Nephron (organoid): ENCODE results near the gene ZRANB1.

ENCODE experiments used
- H3K27ac Mint-ChIP-seq, 3 experiments: 2 replicates each; pipeline ENCODE4 v1.8.0; 2020; ENCODE audit warnings: mixed read lengths in 3 of 3, mild to moderate bottlenecking in 2 of 3, moderate library complexity in 1 of 3
- H3K27me3 Mint-ChIP-seq: 2 replicates; pipeline ENCODE4 v1.8.0; 2021; ENCODE audit warnings: low read depth, mild to moderate bottlenecking, moderate library complexity, mixed read lengths
- H3K36me3 Mint-ChIP-seq: 2 replicates; pipeline ENCODE4 v1.8.0; 2020; ENCODE audit warnings: low read depth, mixed read lengths
- H3K4me1 Mint-ChIP-seq: 2 replicates; pipeline ENCODE4 v1.8.0; 2020; ENCODE audit warnings: mixed read lengths
- H3K4me3 Mint-ChIP-seq, 3 experiments: 2 replicates each; pipeline ENCODE4 v1.8.0; 2020; ENCODE audit warnings: mild to moderate bottlenecking in 3 of 3, mixed read lengths in 3 of 3, moderate library complexity in 2 of 3
- H3K9me3 Mint-ChIP-seq: 2 replicates; pipeline ENCODE4 v1.8.0; 2020; ENCODE audit warnings: mixed read lengths
- TF ChIP-seq, protein P1 (sequence below), 3 experiments: fragments of 200-600 bp; sonication (generic); IDR thresholded peaks; one replicate each; pipeline ENCODE4 v1.5.0; 2021; ENCODE audit warnings: antibody characterized with exemption in 3 of 3; ENCODE audit not compliant: unreplicated experiment in 3 of 3

ZRANB1 gene

DNA sequence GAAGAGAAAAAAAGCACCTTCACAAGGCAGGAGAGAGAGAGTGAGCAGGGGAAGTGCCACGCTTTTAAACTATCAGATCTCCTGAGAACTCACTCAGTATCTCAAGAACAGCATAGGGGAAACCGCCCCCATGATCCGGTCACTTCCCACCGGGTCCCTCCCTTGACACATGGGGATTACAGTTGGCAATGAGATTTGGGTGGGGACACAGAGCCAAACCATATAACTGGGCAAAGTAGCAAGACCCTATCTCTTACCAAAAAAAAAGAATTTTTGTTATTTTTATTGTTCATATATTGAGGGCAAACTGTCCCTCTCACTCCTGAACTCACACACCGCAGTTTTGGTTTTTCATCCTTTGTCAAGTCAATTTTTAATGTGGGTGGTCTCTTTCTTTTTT lies 18.2 kb upstream of the ZRANB1 start:
- Mint-ChIP-seq H3K4me1 (peaks cover 22% of the 10 kb centered on the region), H3K36me3 (peaks cover 42% of the 10 kb centered on the region), H3K27ac (no peak overlapping the region), H3K9me3 (no peaks in the 10 kb centered on the region), H3K4me3 (no peak overlapping the region), H3K27me3 (no peaks in the 10 kb centered on the region)
- TF ChIP-seq, protein P1, sequence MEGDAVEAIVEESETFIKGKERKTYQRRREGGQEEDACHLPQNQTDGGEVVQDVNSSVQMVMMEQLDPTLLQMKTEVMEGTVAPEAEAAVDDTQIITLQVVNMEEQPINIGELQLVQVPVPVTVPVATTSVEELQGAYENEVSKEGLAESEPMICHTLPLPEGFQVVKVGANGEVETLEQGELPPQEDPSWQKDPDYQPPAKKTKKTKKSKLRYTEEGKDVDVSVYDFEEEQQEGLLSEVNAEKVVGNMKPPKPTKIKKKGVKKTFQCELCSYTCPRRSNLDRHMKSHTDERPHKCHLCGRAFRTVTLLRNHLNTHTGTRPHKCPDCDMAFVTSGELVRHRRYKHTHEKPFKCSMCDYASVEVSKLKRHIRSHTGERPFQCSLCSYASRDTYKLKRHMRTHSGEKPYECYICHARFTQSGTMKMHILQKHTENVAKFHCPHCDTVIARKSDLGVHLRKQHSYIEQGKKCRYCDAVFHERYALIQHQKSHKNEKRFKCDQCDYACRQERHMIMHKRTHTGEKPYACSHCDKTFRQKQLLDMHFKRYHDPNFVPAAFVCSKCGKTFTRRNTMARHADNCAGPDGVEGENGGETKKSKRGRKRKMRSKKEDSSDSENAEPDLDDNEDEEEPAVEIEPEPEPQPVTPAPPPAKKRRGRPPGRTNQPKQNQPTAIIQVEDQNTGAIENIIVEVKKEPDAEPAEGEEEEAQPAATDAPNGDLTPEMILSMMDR (IDR thresholded peaks at IDR 0.05; ENCODE audit: unreplicated experiment in 3 of 3): no peak

DNA sequence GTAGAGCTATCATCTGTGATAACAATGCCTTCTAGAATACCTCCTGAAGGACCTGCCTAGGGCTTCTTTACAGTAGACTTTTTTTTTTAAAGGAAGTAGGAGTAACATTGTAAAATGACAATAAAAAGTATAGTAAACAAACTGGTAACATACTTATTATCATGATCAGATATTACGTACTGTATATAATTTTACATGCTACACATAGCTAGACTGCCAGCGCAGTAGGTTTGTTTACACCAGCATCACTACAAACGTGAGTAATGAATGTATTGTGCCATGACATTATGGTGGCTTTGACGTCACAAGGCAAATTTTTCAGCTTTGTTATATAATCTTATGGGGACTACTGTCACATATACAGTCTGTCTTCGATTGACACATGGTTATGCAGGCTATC lies 15.4 kb upstream of the ZRANB1 start:
- Mint-ChIP-seq H3K27me3 (no peaks in the 10 kb centered on the region), H3K27ac (no peak overlapping the region), H3K36me3 (peaks cover 56% of the 10 kb centered on the region), H3K9me3 (peaks cover under 1% of the 10 kb centered on the region), H3K4me1 (peaks cover 5% of the 10 kb centered on the region), H3K4me3 (no peak overlapping the region)
- TF ChIP-seq, protein P1 (IDR thresholded peaks at IDR 0.05; ENCODE audit: unreplicated experiment in 3 of 3): no peak

DNA sequence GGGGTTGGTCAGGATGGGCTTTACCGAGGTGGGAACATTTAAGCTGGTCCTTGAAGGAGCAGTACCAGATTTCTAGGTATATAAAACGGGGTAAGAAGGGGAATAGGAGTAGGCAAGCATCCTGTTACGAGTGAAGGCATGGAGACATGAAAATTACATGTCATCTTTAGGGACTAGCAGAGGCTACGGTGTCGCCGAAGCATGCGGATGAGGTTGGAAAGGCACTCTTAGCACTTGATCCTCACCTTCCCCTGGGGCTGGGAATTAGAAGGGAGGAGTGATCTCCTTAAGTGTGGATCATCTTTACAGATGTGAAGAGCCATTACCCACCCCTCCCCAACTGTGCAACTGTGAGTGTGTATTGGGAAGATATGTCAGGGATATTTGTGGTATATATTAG lies 13.8 kb upstream of the ZRANB1 start:
- H3K36me3 Mint-ChIP-seq: peaks cover 68% of the 10 kb centered on the region
- no peak overlapping the region for H3K4me3 Mint-ChIP-seq
- H3K27ac Mint-ChIP-seq: no peak overlapping the region
- H3K9me3 Mint-ChIP-seq: peaks cover 5% of the 10 kb centered on the region
- TF ChIP-seq, protein P1 (IDR thresholded peaks at IDR 0.05; ENCODE audit: unreplicated experiment in 3 of 3): no peak
- H3K4me1 Mint-ChIP-seq: peaks cover 5% of the 10 kb centered on the region
- no peaks in the 10 kb centered on the region for H3K27me3 Mint-ChIP-seq

DNA sequence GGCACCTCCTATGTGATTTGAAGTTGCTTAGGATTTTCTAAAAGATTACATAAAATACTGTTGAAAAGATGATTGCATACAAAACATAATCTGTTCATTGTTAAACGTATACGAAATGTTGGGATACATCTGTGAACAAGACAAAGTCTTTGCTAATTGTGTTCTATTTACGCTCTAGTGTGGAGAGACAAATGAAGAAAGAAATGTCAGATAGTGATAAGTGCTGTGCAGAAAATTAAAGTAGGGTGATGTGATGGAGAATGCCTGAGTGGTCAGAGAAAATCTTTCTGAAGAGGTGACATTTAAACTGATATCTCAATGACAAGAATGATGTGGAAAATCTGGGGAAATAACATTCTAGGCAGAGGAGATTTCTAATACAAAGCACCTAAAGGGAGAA lies 13.4 kb upstream of the ZRANB1 start:
- no peak overlapping the region for H3K4me3 Mint-ChIP-seq
- H3K4me1 Mint-ChIP-seq: peaks cover 5% of the 10 kb centered on the region
- H3K27ac Mint-ChIP-seq: no peak overlapping the region
- TF ChIP-seq, protein P1 (IDR thresholded peaks at IDR 0.05; ENCODE audit: unreplicated experiment in 3 of 3): no peak
- no peaks in the 10 kb centered on the region for H3K27me3 Mint-ChIP-seq
- peaks cover 6% of the 10 kb centered on the region for H3K9me3 Mint-ChIP-seq
- H3K36me3 Mint-ChIP-seq: peaks cover 69% of the 10 kb centered on the region

DNA sequence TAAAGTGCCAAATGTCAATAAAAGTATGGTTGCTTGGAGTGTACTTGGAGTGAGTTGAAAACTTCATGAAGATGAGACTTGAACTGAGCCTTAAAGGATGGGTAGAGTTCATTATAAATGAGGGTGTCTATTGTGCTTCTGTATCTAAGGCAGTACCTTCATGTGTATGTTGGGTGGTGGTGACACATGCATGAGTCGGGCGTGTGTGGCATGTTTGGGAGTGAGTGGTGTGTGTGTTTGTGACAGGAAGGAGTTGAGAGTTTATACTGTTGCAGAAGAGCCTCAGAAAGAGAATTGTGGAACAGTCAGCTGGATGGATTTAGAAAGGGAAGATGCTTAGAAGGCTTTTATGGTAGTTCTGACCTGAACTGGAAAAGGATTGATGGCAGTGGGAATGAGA lies 6.0 kb upstream of the ZRANB1 start:
- TF ChIP-seq, protein P1 (IDR thresholded peaks at IDR 0.05; ENCODE audit: unreplicated experiment in 3 of 3): no peak
- Mint-ChIP-seq H3K9me3 (peaks cover 7% of the 10 kb centered on the region), H3K4me1 (peaks cover 11% of the 10 kb centered on the region), H3K4me3 (no peak overlapping the region), H3K27me3 (no peaks in the 10 kb centered on the region), H3K36me3 (peaks cover 26% of the 10 kb centered on the region), H3K27ac (no peak overlapping the region)

DNA sequence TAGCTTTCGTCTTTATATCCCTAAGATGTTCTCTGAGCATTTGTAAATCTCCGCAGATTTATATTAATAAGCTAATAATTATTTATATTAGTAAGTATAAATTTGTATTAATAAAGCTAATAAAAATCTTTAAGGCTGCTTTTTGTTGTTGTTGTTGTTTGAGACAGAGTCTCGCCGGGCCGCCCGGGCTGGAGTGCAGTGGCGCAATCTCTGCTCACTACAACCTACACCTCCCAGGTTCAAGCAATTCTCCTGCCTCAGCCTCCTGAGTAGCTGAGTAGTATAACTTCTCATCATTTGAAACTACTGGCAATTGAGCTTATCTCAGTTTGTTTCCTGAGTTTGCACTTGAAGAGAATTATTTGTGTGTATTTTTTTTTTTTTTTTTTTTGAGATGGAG lies 5.1 kb upstream of the ZRANB1 start:
- TF ChIP-seq, protein P1 (IDR thresholded peaks at IDR 0.05; ENCODE audit: unreplicated experiment in 3 of 3): no peak
- Mint-ChIP-seq H3K4me3 (no peak overlapping the region), H3K27ac (no peak overlapping the region), H3K27me3 (no peaks in the 10 kb centered on the region), H3K9me3 (peaks cover 4% of the 10 kb centered on the region), H3K36me3 (peaks cover 22% of the 10 kb centered on the region), H3K4me1 (peaks cover 13% of the 10 kb centered on the region)
